BJ (cell line): ENCODE data around the gene HOXA5. TPM values are rescaled to one million over a fixed set of nuclear protein-coding genes. Genes with fewer than 3 reads are reported as not detected.

ENCODE experiments used
- CTCF ChIA-PET: fragments of 350-600 bp; formaldehyde crosslinking; extraction: SDS; loops from one replicate; lab custom pipeline; 2021; ENCODE audit warnings: antibody characterized with exemption, inconsistent platforms; lab: Yijun Ruan, JAX
- POLR2A ChIA-PET: fragments of 300-600 bp; sonication (Branson Sonifier 250); formaldehyde crosslinking; extraction: SDS; loops from one replicate; lab custom pipeline; 2021; ENCODE audit warnings: antibody characterized with exemption; lab: Charles Lee
- DNase-seq: peaks from one replicate; pipeline ENCODE4 v3.0.0-alpha.2; 2011; ENCODE audit warnings: low read depth
- H3K27me3 ChIP-seq: 2 replicates; pipeline ENCODE4 v1.6.0; 2011; ENCODE audit warnings: low read length; ENCODE audit not compliant: control insufficient read depth, insufficient read depth
- H3K36me3 ChIP-seq: 2 replicates; pipeline ENCODE4 v1.5.1; 2011; ENCODE audit warnings: low read length; ENCODE audit not compliant: control insufficient read depth, insufficient read depth
- H3K4me3 ChIP-seq: 2 replicates; pipeline ENCODE4 v1.5.1; 2011; ENCODE audit warnings: low read depth, mild to moderate bottlenecking, control low read depth, low read length
- CTCF ChIP-seq: IDR thresholded peaks from 2 replicates; pipeline ENCODE4 v1.5.1; 2011; ENCODE audit warnings: low read depth, mild to moderate bottlenecking, control low read depth, inconsistent platforms, low read length, moderate library complexity; ENCODE audit not compliant: insufficient read depth
- polyA plus RNA-seq: library from polyadenylated mRNA; depleted of rRNA; stranded (reverse); fragments of >200 nt; gene quantifications from 2 replicates; pipeline ENCODE4 v1.2.3, GENCODE V29; 2011; rRNA removed
- small RNA-seq: library from RNA; depleted of rRNA; stranded (forward); fragments of <200 nt; gene quantifications from one replicate; pipeline ENCODE3, GENCODE V24; 2012; ENCODE audit warnings: low replicate concordance, low read depth; ENCODE audit not compliant: insufficient read length

Gene HOXA5
- polyA plus RNA-seq, 1 experiment = 1.2 TPM

- no peaks in the 10 kb centered on the region for H3K36me3 ChIP-seq
- no peak for DNase-seq
- ChIA-PET CTCF (interaction anchor here (1.1 to 2.6 kb wide), 3 partner anchors 10 to 68 kb away, joined by 3 to 8 read pairs (median 4); no protein-coding TSS in a partner anchor), POLR2A (no interaction called here)
- H3K27me3 ChIP-seq = peaks cover 6% of the 10 kb centered on the region; the same call in 1 of the 2 replicates
- no peak for TF ChIP-seq CTCF
- H3K4me3 ChIP-seq = no peak overlapping the region
Measured at GRCh38 chr7:27092819-27093110, 50.7 kb downstream of the HOXA5 start.

GRCh38 chr7:27091941-27092818 lies 51.3 kb downstream of the HOXA5 start:
- no peaks in the 10 kb centered on the region for H3K36me3 ChIP-seq
- CTCF ChIA-PET = interaction anchor here (1.1 to 2.6 kb wide), 4 partner anchors 9 to 69 kb away, joined by 3 to 8 read pairs (median 4); no protein-coding TSS in a partner anchor
- H3K4me3 ChIP-seq = no peak overlapping the region
- no peak for TF ChIP-seq CTCF
- POLR2A ChIA-PET = no interaction called here
- H3K27me3 ChIP-seq = peaks cover 6% of the 10 kb centered on the region; the same call in 1 of the 2 replicates
- no peak for DNase-seq

GRCh38 chr7:27091105-27091504 lies 52.4 kb downstream of the HOXA5 start:
- CTCF ChIA-PET = interaction anchor here (1.5 kb wide), 1 partner anchor 8 kb away, joined by 5 read pairs; no protein-coding TSS in a partner anchor
- no peak for DNase-seq
- TF ChIP-seq CTCF = no peak
- POLR2A ChIA-PET = interaction anchor here (0.9 kb wide), 1 partner anchor 27 kb away, joined by 4 read pairs; no protein-coding TSS in a partner anchor
- Histone ChIP-seq H3K36me3 (no peaks in the 10 kb centered on the region), H3K4me3 (no peak overlapping the region), H3K27me3 (peaks cover 6% of the 10 kb centered on the region; the same call in 1 of the 2 replicates)

Small RNA genes lying within 50 kb of the gene (small RNA-seq; reads per million reads assigned to genes)
- not detected for gene AC004080.5
- gene RF01977 = not detected
- gene RF02140 = not detected
- gene RF02141 = not detected

Other genes with a start within 250 kb of the HOXA5 start
- gene HOXA1, start 47.7 kb downstream of the HOXA5 start, polyA plus RNA-seq = 0.91 and 1.0 TPM in 2 replicates
- 0.09 and 0.13 TPM in 2 replicates for gene HOXA2, start 41.0 kb downstream of the HOXA5 start, polyA plus RNA-seq
- gene HOXA4, start 12.9 kb downstream of the HOXA5 start, polyA plus RNA-seq = 1.2 and 1.3 TPM in 2 replicates
- 0.45 and 0.77 TPM in 2 replicates for gene HOXA6, start 4.1 kb upstream of the HOXA5 start, polyA plus RNA-seq
- 0.09 and 0.15 TPM in 2 replicates for gene HOXA3, start 8.9 kb upstream of the HOXA5 start, polyA plus RNA-seq
- 3.8 and 4.4 TPM in 2 replicates for gene HOXA7, start 13.0 kb upstream of the HOXA5 start, polyA plus RNA-seq
- gene HOXA9, start 21.9 kb upstream of the HOXA5 start, polyA plus RNA-seq = 12.6 and 15.0 TPM in 2 replicates
- gene HOXA10, start 30.6 kb upstream of the HOXA5 start, polyA plus RNA-seq = 54.7 and 59.6 TPM in 2 replicates
- 27.7 and 34.0 TPM in 2 replicates for gene HOXA11, start 41.6 kb upstream of the HOXA5 start, polyA plus RNA-seq
- gene HOXA13, start 56.4 kb upstream of the HOXA5 start, polyA plus RNA-seq = 4.6 and 9.2 TPM in 2 replicates
- not detected in 2 replicates for gene EVX1, start 99.1 kb upstream of the HOXA5 start, polyA plus RNA-seq